GM21390 (cell line): ENCODE data around the gene C19orf25.
"Not testable (repeated sequence)": the region's sequence is repeated elsewhere in the genome, so short reads cannot be mapped to it uniquely, and the experiment has no call there.

Source experiments
- ATAC-seq: cut with Tn5 transposase; IDR thresholded peaks from one replicate; pipeline ENCODE4 v1.9.1; 2021; ENCODE audit not compliant: unreplicated experiment

Gene C19orf25

DNA sequence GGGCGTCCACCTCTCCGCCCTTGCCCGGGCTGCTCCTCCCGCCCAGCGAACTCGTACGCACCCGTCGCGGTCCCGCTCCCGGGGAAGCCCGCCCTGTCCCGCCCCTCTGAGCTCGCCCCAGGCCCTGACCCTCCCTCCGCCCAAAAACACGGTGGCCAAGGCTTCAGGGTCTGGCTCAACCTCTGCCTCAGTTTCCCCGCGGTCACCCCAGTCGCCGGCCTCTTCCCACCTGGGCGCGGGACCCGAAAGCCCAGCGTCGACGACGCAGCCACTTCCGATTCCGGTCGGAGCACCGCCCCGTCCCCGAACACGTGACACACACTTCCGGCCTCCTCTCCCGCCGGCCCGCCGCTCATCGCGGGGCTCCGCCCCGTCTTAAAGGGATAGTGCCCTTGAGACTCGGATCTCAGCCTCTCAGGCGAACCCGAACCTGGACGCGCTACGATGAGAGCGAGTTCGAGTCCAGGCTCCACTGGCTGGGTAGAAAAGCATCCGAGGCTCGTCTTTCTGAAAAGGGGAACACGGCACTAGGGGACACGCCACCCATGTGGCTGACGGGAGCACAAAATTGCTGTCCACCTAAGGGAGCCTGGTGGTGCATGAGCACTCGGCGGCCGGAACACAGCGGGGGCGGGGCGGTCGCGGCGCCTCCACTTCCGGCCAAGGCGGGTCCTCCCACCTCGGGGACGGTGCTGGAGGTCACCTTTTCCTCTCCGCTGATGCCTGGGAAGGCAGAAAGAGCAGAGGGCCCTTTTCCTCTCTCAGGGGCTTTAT lies at the start of gene C19orf25:
Gene C19orf25 (minus strand): TSS at position 282 of the 774 bp plus-strand sequence. CDS start 312 bp downstream, outside the sequence.
- ATAC-seq, result peak; percentile 75

DNA sequence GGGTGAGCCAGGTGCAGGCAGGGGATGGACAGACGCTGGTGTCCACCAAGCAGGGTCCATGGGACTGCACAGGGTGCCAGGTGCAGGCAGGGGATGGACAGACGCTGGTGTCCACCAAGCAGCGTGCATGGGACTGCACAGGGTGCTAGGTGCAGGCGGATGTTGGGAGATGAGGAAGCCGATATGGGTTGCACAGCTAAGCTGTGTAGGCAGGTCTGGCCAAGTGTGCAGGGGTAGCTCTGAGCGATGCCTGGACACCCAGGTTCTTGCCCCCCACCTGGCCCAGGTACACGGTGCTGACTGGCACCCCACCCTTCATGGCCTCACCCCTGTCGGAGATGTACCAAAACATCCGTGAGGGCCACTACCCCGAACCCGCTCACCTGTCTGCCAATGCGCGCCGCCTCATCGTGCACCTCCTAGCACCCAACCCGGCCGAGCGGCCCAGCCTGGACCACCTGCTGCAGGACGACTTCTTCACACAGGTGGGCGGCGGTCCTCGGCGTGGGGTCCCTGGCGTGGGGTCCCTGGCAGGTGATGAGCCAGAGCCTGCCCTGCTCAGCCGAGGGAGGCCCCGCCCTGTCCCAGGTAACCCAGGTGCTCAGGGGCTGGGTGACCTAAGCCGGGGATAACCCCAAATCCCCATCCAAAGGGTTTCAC lies 48.8 kb upstream of the C19orf25 start:
- no peak for ATAC-seq

DNA sequence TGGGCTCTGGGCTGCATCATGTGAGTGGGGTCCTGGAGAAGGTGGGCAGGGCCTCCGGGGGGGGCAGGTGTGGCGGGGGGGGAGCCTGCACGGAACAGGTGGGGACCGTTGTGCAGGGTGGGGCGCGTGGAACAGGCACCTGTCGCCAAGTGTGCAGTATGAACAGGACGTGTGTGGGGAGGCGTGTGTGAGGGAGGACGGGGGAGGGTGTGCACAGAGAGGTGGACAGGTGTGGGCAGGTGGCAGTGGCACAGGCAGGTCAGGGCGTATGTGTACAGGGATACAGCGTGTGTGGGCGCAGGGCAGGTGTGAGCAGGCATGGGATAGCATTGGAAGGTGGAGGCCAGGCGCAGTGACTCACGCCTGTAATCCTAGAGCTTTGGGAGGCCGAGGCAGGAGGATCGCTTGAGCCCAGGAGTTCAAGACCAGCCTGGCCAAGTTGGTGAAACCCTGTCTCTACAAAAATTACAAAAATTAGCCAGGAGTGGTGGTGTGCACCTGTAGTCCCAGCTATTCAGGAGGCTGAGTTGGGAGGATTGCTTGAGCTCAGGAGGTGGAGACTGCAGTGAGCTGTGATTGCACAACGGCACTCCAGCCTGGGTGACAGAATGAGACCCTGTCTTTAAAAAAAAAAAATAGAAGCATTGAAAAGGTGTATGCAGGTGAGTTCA lies 48.1 kb upstream of the C19orf25 start:
- no peak for ATAC-seq

DNA sequence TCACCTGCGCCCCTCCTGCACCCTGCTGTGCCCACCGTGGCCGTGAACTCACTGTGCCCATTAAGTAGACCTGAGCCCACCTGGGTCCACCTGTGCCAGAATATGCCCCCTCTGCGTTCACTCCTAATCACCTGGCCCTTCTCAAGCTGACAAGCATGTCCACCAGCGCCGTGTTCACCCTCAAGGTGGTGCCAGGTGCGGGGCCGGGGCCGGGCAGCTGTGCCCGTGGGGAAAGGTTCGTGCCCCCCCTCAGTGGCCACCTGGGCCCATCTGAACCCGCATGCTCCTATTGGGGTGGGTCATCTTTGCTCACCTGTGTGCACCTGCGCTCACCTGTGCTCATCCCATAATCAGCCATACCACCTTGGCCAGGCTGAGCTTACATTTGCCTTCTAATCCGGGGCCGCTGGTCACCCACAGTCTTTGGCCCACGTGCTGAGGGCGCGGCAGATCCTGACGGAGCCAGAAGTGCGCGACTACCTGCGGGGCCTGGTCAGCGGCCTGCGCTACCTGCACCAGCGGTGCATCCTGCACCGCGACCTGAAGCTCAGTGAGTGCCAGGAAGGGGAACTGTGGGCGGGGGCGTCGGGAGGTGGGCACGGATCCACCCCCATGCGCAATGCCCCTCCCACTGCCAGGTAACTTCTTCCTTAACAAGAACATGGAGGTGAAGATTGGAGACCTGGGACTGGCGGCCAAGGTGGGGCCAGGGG lies 47.2 kb upstream of the C19orf25 start:
- ATAC-seq, result no peak

DNA sequence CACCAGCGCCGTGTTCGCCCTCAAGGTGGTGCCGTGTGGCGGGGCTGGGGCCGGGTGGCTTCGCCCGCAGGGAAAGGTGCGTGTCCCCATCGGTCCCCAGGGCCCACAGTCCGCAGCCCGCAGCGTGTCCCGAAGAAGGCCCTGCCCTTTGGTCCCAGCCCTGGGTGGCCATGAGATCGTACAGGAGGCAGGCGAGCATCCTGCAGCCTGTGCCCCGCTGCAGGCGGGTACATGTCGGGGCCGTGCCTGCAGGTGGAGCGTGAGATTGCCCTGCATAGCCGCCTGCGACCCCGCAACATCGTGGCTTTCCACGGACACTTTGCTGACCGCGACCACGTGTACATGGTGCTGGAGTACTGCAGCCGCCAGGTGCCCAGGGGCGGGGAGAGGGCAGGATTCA lies 46.3 kb upstream of the C19orf25 start:
- no peak for ATAC-seq

DNA sequence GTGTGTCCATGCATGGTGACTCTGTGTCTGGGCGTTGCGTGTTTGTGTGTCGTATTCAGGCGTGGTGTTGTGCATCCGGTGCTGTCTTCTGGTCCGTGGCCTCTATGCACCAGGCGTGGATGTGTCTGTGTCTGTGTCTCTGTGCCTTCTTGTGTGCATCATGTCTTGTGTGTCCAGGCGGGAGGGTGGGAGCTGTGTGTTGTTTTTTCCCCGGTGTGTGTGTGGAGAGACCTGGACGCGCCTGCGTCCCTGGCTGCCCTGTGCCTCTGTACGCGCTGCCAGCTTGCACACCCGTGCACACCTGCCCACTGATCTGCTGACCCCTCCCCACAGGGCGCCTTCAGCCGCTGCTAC lies 45.9 kb upstream of the C19orf25 start:
- ATAC-seq, result no peak

DNA sequence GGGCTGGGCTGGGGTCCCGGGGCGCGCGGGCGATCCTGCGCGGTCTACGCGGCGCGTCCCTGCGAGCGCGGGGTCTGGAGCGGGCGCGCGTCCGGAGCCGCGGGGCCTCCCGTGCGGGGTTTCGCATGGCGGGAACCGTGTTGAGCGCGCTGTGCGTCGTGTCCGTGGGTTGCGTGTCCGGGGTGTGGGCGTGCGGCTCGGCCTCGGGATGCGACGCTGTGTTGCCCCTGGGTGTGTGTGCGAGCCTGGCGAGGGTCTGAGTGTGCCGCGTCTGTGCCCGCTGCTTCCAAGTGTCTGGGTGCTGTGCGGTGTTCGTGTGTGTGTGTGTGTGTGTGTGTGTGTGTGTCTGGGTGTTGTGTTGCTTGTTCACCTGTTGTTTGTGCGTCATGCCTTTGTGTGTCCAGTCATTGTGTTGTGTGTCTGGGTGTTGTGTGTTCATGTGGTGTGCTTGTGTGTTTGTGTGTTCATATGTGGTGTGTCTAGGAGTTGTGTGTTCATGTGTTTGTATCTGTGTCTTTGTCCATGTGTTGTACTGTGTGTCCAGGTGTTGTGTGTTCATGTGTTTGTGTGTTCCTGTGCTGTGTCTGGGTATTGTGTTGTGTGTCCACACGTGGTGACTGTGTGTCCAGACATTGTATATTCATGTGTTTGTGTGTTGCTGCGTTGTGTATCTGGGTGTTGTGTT lies 45.4 kb upstream of the C19orf25 start:
- ATAC-seq, result no peak

DNA sequence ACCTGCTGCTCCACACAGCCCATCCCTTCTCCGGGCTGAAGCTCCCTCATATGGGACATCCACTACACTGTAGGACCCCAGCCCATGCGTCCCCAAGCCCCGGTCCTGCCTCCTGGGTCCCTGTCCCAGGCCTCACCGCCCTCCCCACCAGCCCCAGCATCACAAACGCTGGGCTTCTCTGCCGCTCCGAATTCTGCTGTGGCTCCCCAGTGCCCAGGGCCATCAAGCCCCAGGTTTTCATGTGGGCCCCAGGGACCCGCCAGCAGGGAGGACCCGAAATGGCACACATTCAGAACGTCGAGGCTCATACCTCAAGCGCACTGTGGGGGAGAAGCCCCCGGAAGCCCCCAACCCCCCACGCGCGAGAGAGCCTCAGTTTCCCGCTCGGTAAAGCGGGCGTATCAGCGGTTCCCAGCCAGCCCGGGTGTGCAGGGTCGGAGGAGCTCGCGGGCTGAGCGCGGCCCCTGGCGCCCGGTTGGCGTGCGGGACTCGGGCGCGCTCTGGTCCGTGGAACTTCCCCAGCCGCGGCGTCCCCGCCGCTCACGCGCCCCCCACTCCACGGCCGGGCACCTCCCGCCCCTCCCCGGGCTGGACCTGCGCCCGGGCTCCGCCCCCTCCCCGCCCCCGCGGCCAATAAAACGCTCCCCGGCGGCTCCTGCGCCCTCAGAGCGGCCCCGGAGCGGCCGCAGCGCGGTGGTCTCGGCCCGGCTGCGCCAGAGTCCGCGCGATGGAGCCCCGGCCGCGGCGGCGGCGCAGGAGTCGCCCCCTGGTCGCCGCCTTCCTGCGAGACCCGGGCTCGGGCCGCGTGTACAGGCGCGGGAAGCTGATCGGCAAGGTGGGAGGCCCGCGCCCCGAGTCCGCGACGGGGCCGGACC lies 44.6 kb upstream of the C19orf25 start, which contains the start of gene PLK5:
Gene PLK5 (plus strand): TSS at position 666 of the 875 bp plus-strand sequence. CDS start 2,920 bp downstream, outside the sequence.
- ATAC-seq, result no peak

DNA sequence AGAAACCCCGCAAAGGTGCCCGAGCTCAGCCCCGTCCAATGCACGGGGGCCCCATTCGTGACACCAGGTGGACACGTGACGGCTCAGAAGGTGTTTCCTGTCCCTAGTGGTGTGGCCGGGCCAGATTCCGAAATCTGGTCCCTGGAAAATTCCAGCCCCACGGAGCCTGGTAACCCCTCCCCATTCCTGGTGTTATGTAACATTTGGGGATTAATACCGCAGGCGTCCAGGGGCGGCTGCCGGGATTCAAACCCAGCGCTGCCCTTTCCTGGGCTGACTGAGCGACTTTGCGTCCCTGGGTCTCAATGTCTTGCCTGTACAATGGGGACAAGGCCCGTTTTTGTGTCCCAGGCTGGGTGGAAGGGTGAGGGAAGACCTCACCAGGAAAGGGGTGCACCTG lies 43.8 kb upstream of the C19orf25 start:
- ATAC-seq, result no peak

DNA sequence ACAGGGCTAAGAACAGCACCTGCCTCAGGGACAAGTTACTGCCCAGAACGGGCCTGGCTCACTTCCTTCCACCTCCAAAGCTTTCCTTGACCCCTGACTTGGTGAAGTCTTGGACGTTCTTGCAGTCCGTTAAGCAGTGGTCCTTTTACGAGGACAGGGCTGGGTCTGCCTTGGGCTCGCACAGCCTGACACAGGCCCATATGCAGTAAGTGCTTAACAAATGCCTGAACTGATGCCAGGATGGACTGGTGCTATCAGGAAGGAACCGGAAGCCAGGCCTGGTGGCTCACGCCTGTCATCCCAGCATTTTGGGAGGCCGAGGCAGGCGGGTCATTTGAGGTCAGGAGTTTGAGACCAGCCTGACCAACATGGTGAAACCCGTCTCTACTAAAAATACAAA lies 43.0 kb upstream of the C19orf25 start:
- ATAC-seq, result no peak

DNA sequence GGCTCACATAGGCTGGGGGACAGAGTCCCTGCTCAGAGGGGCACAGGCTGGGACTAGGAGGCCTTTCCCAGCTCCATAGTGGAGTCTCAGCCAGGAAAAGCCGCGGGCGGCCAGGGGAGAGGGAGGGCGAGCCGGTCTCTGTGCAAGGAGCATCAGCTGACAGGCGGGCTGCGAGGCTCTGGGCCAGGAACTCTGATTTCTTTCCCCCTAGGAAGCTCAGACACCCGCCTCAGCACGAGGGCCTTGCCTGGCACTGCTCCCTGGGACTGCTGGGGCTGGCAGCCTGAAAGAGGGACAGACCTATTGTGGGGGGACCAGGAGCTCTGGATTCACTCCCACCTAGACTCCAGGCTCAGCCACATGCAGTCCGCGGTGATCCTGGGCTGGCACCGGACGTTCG lies 42.6 kb upstream of the C19orf25 start:
- ATAC-seq, result no peak

DNA sequence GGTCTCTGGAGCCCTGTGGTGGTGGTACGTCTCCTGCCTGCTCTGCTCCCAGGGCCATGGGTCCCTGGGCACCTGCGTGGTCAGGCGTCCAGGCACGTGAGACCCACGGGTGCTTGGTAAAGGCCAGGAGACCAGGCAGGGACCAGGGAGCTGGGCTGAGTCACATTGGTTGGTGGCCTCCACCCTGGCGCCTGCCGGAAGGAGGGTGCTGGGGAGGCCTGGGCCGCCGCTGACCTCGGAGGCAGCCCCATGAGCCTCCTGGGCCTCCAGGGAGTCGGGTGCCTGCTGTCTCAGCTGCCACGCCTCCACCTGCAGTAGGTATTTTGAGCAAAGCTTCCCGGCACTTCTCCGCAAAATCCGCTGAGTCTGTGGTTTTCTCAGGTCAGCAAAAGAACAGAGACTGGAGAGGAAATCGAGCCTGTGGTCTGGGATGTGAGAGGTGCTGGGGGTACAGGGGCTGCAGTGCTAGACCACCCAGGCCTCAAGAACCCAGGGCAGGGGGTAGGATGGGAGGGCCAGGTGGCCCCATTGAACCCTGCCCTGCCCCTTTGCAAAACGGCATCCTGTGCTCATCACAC lies 41.3 kb upstream of the C19orf25 start:
- no peak for ATAC-seq

DNA sequence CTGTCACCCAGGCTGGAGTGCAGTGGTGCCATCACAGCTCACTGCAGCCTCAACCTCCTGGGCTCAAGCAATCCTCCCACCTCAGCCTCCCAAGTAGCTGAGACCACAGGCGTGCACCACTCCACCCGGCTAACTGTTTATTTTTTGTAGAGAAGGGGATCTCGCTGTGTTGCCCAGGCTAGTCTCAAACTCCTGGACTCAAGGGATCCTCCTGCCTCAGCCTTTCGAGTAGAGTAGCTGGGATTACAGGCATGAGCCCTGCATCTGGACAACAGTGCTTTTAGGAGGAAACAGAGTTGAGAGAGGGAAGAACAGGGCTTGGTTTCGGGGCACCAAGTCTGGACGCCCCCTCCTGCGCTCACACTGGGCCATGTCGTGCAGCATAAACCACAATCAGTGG lies 40.8 kb upstream of the C19orf25 start:
- not testable (repeated sequence) for ATAC-seq

DNA sequence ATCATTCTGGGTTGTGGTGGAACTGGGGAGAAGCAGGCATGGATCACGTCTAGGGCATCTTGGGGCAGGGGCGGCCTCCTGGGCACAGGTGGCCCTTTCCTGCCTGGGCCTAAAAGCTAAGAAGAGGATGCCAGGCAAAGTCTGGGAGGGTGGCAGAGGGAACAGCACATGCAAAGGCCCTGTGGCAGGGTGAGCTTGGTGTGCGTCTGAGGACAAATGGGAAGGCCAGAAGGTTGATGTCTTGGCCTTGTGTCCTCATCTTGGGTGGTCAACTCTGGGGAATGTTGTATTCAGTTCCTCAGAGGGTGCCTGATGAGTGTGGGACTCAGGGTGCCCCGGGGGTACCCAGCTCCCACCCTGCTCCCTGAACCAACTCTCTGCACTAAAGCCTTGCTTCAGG lies 39.5 kb upstream of the C19orf25 start:
- ATAC-seq, result no peak

DNA sequence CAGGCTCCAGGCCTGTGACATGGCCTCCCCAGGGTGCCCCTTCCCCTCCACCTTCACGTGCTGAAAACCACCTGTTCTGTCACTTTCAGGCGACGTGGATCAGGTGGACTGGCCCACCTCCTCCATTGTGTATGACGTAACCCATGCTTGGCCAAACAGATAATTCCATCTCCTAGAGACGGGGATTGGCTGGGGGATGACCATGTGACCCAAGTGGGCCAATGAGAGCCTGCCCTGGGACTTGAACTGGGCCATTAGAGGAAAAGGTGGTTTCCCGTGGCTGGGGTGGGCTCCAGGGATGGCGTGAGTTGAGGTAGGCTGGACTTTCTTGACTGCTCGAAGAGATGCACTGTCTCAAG lies 37.4 kb upstream of the C19orf25 start:
- ATAC-seq, result no peak

DNA sequence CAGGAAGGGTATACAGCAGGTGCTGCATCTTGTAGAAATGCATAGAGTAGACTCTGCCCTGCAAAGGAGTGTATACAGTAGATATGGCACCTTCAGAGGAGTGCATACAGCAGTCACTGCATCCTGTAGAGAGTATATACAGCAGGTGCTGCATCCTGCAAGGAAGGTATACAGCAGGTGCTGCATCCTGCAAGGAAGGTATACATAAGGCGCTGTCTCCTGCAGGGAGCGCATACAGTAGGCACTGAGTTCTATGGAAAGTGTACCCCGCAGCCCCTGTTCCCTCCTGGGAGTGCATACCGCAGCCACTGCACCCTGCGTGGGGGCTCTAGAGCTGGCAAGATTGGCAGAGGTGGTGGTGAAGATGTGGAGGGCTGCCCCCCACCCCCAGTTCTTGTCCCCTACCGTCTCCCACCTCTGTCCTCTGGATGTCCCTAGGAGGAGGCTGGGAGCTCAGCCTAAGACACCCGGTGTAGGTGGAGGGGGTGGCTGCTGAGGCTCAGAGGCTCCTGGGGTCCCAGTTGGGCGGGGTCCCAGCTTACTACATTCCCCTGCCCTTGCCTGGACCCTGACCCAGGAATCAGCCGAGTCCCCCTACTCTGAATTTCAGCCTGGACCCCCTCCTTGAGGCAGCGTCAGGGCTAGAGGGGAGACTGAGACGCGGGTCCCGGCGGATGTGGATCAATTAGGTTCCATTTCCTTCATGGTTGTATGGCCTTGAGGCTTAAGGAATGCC lies 36.1 kb upstream of the C19orf25 start:
- no peak for ATAC-seq

DNA sequence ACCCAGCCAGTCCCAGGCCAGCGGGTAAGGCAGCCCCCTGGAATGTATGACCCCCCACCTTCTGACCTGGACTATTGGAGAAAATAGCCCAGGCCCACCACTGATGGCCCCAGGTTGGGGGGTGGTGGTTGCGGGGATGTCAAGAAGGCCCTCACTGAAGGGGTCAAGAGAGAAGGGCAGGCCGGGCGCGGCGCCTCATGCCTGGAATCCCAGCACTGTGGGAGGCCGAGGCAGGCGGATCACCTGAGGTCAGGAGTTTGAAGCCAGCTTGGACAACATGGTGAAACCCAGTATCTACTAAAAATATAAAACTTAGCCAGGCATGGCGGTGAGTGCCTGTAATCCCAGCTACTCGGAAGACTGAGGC lies 35.3 kb upstream of the C19orf25 start:
- ATAC-seq, result no peak

DNA sequence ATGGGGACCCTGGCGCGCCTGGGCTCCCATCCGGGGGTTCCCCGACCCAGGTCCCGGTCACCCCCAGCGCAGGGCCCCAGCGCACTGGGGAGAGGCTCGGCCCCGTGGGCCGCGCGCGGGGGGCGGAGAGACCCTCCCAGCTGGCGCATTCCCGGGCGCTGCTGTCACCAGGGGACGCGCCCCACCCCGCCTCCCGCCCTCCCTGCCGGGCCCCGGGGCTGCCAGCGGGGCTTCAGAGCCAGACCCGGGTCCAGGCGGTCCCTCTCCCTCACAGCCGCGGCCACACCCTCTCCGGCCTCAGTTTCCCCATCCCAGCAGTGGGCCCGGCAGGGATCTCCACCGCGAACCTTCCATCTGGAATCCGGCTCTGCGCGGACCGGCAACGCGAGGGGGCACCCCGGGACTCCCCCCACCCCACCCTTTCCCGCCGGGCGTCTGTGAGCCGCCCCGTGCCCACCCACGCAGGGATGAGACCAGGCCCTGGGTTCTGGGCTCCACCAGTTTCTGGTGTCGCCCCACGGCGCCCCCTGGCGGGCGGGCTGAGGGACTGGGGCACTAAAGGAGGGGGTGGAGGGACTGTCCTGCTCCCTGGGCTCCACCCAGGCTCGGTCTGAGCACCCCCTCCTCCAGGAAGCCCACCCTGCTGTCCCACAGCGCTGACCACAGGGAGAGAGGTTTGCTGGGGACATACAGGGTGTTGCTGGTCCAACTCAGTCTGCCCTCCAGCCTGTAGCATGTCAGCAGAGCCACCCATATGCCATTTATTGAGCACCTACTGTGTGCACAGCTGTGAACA lies 34.7 kb upstream of the C19orf25 start:
- no peak for ATAC-seq
